OCI-LY3 (cell line): ENCODE measurements around the gene LTBP2.

Source experiments
- EZH2phosphoT487 ChIP-seq: fragments of 200-600 bp; shearing (Covaris generic); IDR thresholded peaks from 2 replicates; pipeline ENCODE4 v1.6.1; 2018; ENCODE audit warnings: antibody characterized with exemption, mixed run types, low read depth
- TF ChIP-seq, protein P1 (sequence below): fragments of 200-600, 300-600 bp; sonication (generic); IDR thresholded peaks from 2 replicates; pipeline ENCODE4 v1.5.1; 2014; ENCODE audit warnings: antibody characterized with exemption, low read length, low read depth

DNA sequence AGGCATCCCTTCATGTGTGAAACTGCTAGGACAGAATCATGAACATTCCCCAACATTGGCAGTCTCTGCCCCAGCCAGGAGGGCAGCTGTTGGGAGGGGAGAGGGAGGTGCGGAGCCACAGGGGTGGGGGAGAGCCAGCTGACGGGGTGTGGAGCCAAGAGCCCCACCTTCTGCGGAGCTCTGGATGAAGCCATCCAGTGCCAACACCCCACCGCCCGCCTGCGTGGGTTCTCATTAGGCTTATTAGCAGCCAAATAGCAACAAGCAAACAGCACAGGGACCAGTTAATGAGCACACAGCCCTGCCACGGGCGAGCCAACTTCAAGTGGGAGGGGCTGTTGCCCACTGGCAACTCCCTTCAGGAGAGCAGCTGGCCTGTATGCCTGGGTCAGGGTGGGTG is 12.1 kb downstream of the LTBP2 start:
- TF ChIP-seq, protein P1, sequence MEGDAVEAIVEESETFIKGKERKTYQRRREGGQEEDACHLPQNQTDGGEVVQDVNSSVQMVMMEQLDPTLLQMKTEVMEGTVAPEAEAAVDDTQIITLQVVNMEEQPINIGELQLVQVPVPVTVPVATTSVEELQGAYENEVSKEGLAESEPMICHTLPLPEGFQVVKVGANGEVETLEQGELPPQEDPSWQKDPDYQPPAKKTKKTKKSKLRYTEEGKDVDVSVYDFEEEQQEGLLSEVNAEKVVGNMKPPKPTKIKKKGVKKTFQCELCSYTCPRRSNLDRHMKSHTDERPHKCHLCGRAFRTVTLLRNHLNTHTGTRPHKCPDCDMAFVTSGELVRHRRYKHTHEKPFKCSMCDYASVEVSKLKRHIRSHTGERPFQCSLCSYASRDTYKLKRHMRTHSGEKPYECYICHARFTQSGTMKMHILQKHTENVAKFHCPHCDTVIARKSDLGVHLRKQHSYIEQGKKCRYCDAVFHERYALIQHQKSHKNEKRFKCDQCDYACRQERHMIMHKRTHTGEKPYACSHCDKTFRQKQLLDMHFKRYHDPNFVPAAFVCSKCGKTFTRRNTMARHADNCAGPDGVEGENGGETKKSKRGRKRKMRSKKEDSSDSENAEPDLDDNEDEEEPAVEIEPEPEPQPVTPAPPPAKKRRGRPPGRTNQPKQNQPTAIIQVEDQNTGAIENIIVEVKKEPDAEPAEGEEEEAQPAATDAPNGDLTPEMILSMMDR, result no peak
- no peak for TF ChIP-seq EZH2phosphoT487
